B cell (primary cell): Measurements from ENCODE around the gene USO1.

Experiments used
- CTCF ChIP-seq: fragments of 200-600 bp; IDR thresholded peaks from one replicate; pipeline ENCODE4 v1.8.0; 2022; ENCODE audit warnings: antibody characterized with exemption, mild to moderate bottlenecking
- EZH2 ChIP-seq: IDR thresholded peaks from 2 replicates; pipeline ENCODE4 v1.6.1; 2012; ENCODE audit warnings: borderline replicate concordance, low read depth, mild to moderate bottlenecking, moderate library complexity, low read length; ENCODE audit not compliant: insufficient read depth, poor library complexity, severe bottlenecking

GRCh38 chr4:75705198-75705977 lies 19.0 kb upstream of the USO1 start:
- TF ChIP-seq CTCF (no peak), EZH2 (no peak)
